HepG2 (cell line): ENCODE data around the gene JSRP1. TPM values are rescaled to one million over a fixed set of nuclear protein-coding genes. Genes with fewer than 3 reads are reported as not detected.
A peak's percentile ranks its signal among the peaks of the same experiment; 100 is the strongest.

ENCODE experiments used
- MAF1 ChIP-seq: sonication (generic); formaldehyde crosslinking; IDR thresholded peaks from 2 replicates; pipeline ENCODE4 v1.5.0; 2020; ENCODE audit warnings: missing genetic modification reagents, borderline replicate concordance
- MED1 ChIP-seq: sonication (generic); formaldehyde crosslinking; IDR thresholded peaks from 2 replicates; pipeline ENCODE4 v1.4.0; 2020; ENCODE audit warnings: missing genetic modification reagents
- NR1H2 ChIP-seq: sonication (generic); formaldehyde crosslinking; IDR thresholded peaks from 2 replicates; pipeline ENCODE4 v1.8.1; 2022; ENCODE audit warnings: low read depth, missing genetic modification reagents, borderline replicate concordance
- RORA ChIP-seq: sonication (generic); formaldehyde crosslinking; IDR thresholded peaks from 2 replicates; pipeline ENCODE4 v1.5.0; 2020; ENCODE audit warnings: mild to moderate bottlenecking, missing genetic modification reagents, moderate library complexity
- SIX1 ChIP-seq: sonication (generic); formaldehyde crosslinking; IDR thresholded peaks from 2 replicates; pipeline ENCODE4 v1.4.0; 2020; ENCODE audit warnings: missing genetic modification reagents, borderline replicate concordance
- ZFP90 ChIP-seq: sonication (generic); formaldehyde crosslinking; IDR thresholded peaks from 2 replicates; pipeline ENCODE4 v1.8.0; 2022; ENCODE audit warnings: missing genetic modification reagents, mild to moderate bottlenecking, inconsistent platforms, borderline replicate concordance
- ZNF276 ChIP-seq: sonication (generic); formaldehyde crosslinking; IDR thresholded peaks from 2 replicates; pipeline ENCODE4 v1.4.0; 2020; ENCODE audit warnings: mild to moderate bottlenecking, low read depth, missing genetic modification reagents
- ZNF318 ChIP-seq: sonication (generic); formaldehyde crosslinking; IDR thresholded peaks from 2 replicates; pipeline ENCODE4 v1.4.0; 2020; ENCODE audit warnings: mild to moderate bottlenecking, missing genetic modification reagents
- ZNF446 ChIP-seq: sonication (generic); formaldehyde crosslinking; IDR thresholded peaks from 2 replicates; pipeline ENCODE4 v1.5.0; 2020; ENCODE audit warnings: mild to moderate bottlenecking, missing genetic modification reagents
- ZNF512 ChIP-seq: sonication (generic); formaldehyde crosslinking; IDR thresholded peaks from 2 replicates; pipeline ENCODE4 v1.4.0; 2020; ENCODE audit warnings: mild to moderate bottlenecking, missing genetic modification reagents
- ZNF564 ChIP-seq: sonication (generic); formaldehyde crosslinking; IDR thresholded peaks from 2 replicates; pipeline ENCODE4 v1.8.1; 2023; ENCODE audit warnings: mild to moderate bottlenecking, missing genetic modification reagents
- polyA plus RNA-seq, 8 experiments: library from polyadenylated mRNA; depleted of rRNA in 3 of 8; stranded (reverse) in 7 of 8; unstranded in 1 of 8; fragments of >200 nt; fragmentation: Illumina TruSeq in 4 of 8; extraction: Trizol in 4 of 8; gene quantifications; 2 replicates each; pipeline versions ENCODE4 v1.2.1 to v1.2.3, GENCODE V29; 2011 to 2016; ENCODE audit warnings: low read depth in 4 of 8, missing spikeins in 1 of 8, mixed read lengths in 1 of 8; ENCODE audit not compliant: insufficient read depth in 1 of 8
- total RNA-seq, 5 experiments: library from RNA; depleted of rRNA; stranded (reverse); fragments of >200 nt; fragmentation: Illumina TruSeq; extraction: Trizol; gene quantifications; 2 replicates each; pipeline ENCODE4 v1.2.3, GENCODE V29; 2016; ENCODE audit warnings: low read depth in 1 of 5
- TF ChIP-seq, protein P1 (sequence below): sonication (generic); formaldehyde crosslinking; IDR thresholded peaks from 2 replicates; pipeline ENCODE4 v1.5.0; 2020; ENCODE audit warnings: mild to moderate bottlenecking, missing genetic modification reagents

The JSRP1 gene
- total and polyA plus RNA-seq, 2 of the 13 experiments (the other 11 are each of a cell fraction or from before 2014, with no cell fraction given) = 0.16 to 0.38 TPM

- TF ChIP-seq ZNF318 (CRISPR knock-in tag) (no peak; the same call in 1 of the 2 replicates), ZNF512 (CRISPR knock-in tag) (no peak), ZNF564 (0 out of 2 replicates have a peak, but pooled peaks have one; percentile 78), ZNF276 (CRISPR knock-in tag) (peak; percentile 78), RORA (CRISPR knock-in tag) (no peak), SIX1 (CRISPR knock-in tag) (peak; percentile 42; the same call in 1 of the 2 replicates), NR1H2 (CRISPR knock-in tag) (no peak), ZNF446 (CRISPR knock-in tag) (peak; percentile 6; the same call in 1 of the 2 replicates), MAF1 (CRISPR knock-in tag) (no peak), ZFP90 (CRISPR knock-in tag) (peak; percentile 29; the same call in 1 of the 2 replicates), MED1 (CRISPR knock-in tag) (peak; percentile 68)
- TF ChIP-seq, protein P1, sequence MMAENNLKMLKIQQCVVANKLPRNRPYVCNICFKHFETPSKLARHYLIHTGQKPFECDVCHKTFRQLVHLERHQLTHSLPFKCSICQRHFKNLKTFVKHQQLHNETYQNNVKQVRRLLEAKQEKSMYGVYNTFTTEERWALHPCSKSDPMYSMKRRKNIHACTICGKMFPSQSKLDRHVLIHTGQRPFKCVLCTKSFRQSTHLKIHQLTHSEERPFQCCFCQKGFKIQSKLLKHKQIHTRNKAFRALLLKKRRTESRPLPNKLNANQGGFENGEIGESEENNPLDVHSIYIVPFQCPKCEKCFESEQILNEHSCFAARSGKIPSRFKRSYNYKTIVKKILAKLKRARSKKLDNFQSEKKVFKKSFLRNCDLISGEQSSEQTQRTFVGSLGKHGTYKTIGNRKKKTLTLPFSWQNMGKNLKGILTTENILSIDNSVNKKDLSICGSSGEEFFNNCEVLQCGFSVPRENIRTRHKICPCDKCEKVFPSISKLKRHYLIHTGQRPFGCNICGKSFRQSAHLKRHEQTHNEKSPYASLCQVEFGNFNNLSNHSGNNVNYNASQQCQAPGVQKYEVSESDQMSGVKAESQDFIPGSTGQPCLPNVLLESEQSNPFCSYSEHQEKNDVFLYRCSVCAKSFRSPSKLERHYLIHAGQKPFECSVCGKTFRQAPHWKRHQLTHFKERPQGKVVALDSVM (CRISPR knock-in tag) = peak; percentile 63; the same call in 1 of the 2 replicates
Measured at GRCh38 chr19:2269244-2270156, 13.3 kb upstream of the JSRP1 start (continued).
